Measurements from ENCODE around the gene PROX2.

Gene PROX2

GRCh38 chr14:74832849-74833248, 43.1 kb downstream of the PROX2 start:
- no peak for DNase-seq (ENCODE audit: low read depth in 2 of 2)
- no peak overlapping the region for H3K4me3 ChIP-seq (replicated peaks in 1 of 2; ENCODE audit: low read depth in 2 of 2, low read length in 2 of 2)
- no peak for TF ChIP-seq CTCF (IDR thresholded peaks at IDR 0.05; ENCODE audit: low read depth, low read length)

DNA sequence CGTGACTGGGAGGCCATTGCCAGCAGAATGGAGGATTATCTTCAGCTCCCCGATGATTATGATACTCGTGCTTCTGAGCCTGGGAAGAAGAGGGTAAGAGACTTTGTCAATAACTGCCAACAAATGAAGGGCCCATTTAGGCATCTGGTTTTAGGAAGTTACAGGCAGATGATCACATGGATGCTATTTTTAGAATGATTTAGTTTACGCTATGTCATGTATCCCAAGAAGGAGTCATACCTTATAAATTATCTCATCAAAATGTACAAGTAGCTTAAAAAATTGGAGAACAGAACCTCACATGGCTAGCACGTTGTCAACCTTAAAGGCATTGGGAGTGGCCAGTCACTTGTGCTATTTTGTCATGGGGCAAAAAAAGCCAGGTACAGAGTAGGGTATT, 46.7 kb downstream of the PROX2 start:
- H3K4me3 ChIP-seq (replicated peaks in 1 of 2; ENCODE audit: low read depth in 2 of 2, low read length in 2 of 2), result no peak overlapping the region
- DNase-seq (ENCODE audit: low read depth in 2 of 2), result no peak
- no peak for TF ChIP-seq CTCF (IDR thresholded peaks at IDR 0.05; ENCODE audit: low read depth, low read length)

DNA sequence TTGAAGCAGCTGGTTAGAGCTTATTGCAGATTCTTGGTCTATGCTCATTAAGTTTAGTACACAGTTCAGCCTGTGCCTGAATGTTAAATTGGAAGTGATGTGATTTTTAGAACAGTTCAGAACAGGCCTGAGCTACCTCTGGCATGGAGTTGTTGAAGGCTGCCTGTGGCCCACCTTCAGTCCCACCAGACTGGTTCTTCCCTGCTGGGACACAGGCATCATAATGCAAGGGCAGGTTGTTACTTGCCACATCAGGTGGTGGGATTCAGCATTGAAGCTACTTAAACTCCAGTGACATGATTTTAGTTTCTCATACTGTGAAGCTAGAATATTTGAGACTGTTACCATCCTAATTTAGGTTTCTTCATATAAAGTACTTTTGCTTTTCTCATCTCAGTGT, 49.4 kb downstream of the PROX2 start:
- no peak for TF ChIP-seq CTCF (IDR thresholded peaks at IDR 0.05; ENCODE audit: low read depth, low read length)
- no peak for DNase-seq (ENCODE audit: low read depth in 2 of 2)

More for the DNA sequence above, 49.4 kb downstream of the PROX2 start:
- H3K4me3 ChIP-seq (replicated peaks in 1 of 2; ENCODE audit: low read depth in 2 of 2, low read length in 2 of 2), result no peak overlapping the region
